Suprapubic skin (tissue), 4 donors: ENCODE measurements around the gene VASP.

Source experiments
- EP300 ChIP-seq: sonication (generic); formaldehyde crosslinking; IDR thresholded peaks from one replicate; pipeline ENCODE4 v1.6.1; 2017; ENCODE audit warnings: antibody characterized with exemption
- POLR2A ChIP-seq, 2 donors: fragments of 450-650 bp; IDR thresholded peaks; one replicate each; pipeline ENCODE4 v1.6.1; 2017; ENCODE audit warnings: antibody characterized with exemption in 2 of 2, mild to moderate bottlenecking in 2 of 2, moderate library complexity in 2 of 2
- POLR2AphosphoS5 ChIP-seq, 3 donors: sonication (generic); formaldehyde crosslinking; IDR thresholded peaks; one replicate each; pipeline ENCODE4 v1.6.1; 2017; ENCODE audit warnings: antibody characterized with exemption in 3 of 3
- TF ChIP-seq, protein P1 (sequence below), 2 donors: fragments of 200-600 bp in 1 of 2; fragments of 450-650 bp in 1 of 2; sonication (generic) in 1 of 2; IDR thresholded peaks; one replicate each; pipeline ENCODE4 v1.5.1; 2016 to 2019; ENCODE audit warnings: antibody characterized with exemption in 2 of 2, mild to moderate bottlenecking in 1 of 2, moderate library complexity in 1 of 2

DNA sequence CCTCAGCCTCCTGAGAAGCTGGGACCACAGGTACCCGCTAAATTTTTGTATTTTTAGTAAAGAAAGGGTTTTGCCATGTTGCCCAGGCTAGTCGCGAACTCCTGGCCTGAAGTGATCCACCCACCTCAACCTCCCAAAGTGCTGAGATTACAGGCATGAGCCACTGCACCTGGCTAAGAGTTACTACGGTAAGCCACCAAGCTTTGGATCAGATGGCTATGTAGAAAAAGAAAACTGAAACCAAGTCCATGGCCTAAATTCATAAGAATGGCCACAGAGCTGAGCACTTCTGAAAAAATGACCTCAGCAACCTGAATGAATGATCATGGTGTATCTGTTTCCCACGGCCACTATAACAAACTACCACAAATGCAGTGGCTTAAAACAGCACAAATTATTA, 67.9 kb downstream of the VASP start:
- TF ChIP-seq, protein P1, sequence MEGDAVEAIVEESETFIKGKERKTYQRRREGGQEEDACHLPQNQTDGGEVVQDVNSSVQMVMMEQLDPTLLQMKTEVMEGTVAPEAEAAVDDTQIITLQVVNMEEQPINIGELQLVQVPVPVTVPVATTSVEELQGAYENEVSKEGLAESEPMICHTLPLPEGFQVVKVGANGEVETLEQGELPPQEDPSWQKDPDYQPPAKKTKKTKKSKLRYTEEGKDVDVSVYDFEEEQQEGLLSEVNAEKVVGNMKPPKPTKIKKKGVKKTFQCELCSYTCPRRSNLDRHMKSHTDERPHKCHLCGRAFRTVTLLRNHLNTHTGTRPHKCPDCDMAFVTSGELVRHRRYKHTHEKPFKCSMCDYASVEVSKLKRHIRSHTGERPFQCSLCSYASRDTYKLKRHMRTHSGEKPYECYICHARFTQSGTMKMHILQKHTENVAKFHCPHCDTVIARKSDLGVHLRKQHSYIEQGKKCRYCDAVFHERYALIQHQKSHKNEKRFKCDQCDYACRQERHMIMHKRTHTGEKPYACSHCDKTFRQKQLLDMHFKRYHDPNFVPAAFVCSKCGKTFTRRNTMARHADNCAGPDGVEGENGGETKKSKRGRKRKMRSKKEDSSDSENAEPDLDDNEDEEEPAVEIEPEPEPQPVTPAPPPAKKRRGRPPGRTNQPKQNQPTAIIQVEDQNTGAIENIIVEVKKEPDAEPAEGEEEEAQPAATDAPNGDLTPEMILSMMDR (IDR thresholded peaks at IDR 0.05), result no peak
- TF ChIP-seq EP300 (no peak), POLR2A (IDR thresholded peaks at IDR 0.05) (no peak), POLR2AphosphoS5 (IDR thresholded peaks at IDR 0.05) (no peak)
